Measurements from ENCODE around the gene RIPOR2. TPM values are rescaled to one million over a fixed set of nuclear protein-coding genes. Genes with fewer than 3 reads are reported as not detected.

Gene RIPOR2
- total and polyA plus RNA-seq, 2 of the 13 experiments (the other 11 are each of a cell fraction or from before 2014, with no cell fraction given) = 0.02 to 0.05 TPM

- Histone ChIP-seq H3K4me2 (ENCODE audit: low read depth, low read length) (no peak overlapping the region), H3K4me1 (ENCODE audit: insufficient read depth, low read length) (no peaks in the 10 kb centered on the region), H3K4me3 (replicated peaks in 1 of 3; ENCODE audit: insufficient read depth in 1 of 3, low read depth in 2 of 3, low read length in 3 of 3) (no peak overlapping the region), H3K79me2 (ENCODE audit: insufficient read depth, low read length) (no peaks in the 10 kb centered on the region), H2AFZ (ENCODE audit: low read length) (no peak overlapping the region), H3K27ac (ENCODE audit: extremely low read length, insufficient read depth, low read length) (no peak overlapping the region), H3K36me3 (replicated peaks in 1 of 2; ENCODE audit: control insufficient read depth in 1 of 2, insufficient read depth in 2 of 2, low read length in 2 of 2) (peaks cover 8 to 38% of the 10 kb centered on the region in 2 experiments), H3K9ac (ENCODE audit: insufficient read depth, low read depth, low read length) (no peak overlapping the region), H3K9me3 (ENCODE audit: low read length) (no peaks in the 10 kb centered on the region), H4K20me1 (ENCODE audit: insufficient read depth, low read length) (no peaks in the 10 kb centered on the region), H3K27me3 (ENCODE audit: control insufficient read depth in 1 of 2, insufficient read depth in 2 of 2, low read length in 2 of 2) (no peaks in the 10 kb centered on the region)
- ChIA-PET POLR2A (no interaction called here), CTCF (ENCODE audit: low intra/inter-chr PET ratio, low total read pairs) (no interaction called here)
- FAIRE-seq = no peak
- DNase-seq (ENCODE audit: low spot score) = no peak
- TSS peak; percentile 35 for BruUV-seq (replicated peaks)
- no peak for TF ChIP-seq CCAR2 (optimal IDR thresholded peaks at IDR 0.05; ENCODE audit: low read depth, low read length)
- no peak for TF ChIP-seq ZFP41 (CRISPR knock-in tag; IDR thresholded peaks at IDR 0.05; ENCODE audit: borderline replicate concordance)
- no peak for TF ChIP-seq RNF2 (conservative IDR thresholded peaks at IDR 0.05; ENCODE audit: low read depth)
- TF ChIP-seq ZNF460 (CRISPR knock-in tag; IDR thresholded peaks at IDR 0.05; ENCODE audit: borderline replicate concordance) = no peak
- no peak for TF ChIP-seq SNAPC2 (CRISPR knock-in tag; IDR thresholded peaks at IDR 0.05)
- TF ChIP-seq, protein P1, sequence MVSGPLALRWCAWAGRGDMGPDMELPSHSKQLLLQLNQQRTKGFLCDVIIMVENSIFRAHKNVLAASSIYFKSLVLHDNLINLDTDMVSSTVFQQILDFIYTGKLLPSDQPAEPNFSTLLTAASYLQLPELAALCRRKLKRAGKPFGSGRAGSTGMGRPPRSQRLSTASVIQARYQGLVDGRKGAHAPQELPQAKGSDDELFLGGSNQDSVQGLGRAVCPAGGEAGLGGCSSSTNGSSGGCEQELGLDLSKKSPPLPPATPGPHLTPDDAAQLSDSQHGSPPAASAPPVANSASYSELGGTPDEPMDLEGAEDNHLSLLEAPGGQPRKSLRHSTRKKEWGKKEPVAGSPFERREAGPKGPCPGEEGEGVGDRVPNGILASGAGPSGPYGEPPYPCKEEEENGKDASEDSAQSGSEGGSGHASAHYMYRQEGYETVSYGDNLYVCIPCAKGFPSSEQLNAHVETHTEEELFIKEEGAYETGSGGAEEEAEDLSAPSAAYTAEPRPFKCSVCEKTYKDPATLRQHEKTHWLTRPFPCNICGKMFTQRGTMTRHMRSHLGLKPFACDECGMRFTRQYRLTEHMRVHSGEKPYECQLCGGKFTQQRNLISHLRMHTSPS (CRISPR knock-in tag; IDR thresholded peaks at IDR 0.05; ENCODE audit: low read depth) = no peak
- no peak for TF ChIP-seq TMF1 (CRISPR knock-in tag; IDR thresholded peaks at IDR 0.05; ENCODE audit: low read depth)
- no peak for TF ChIP-seq ZNF547 (CRISPR knock-in tag; IDR thresholded peaks at IDR 0.05)
- TF ChIP-seq CSRNP2 (CRISPR knock-in tag; conservative IDR thresholded peaks at IDR 0.05; ENCODE audit: low read depth) = no peak
- intact Hi-C loops (cut with micrococcal nuclease; ENCODE audit: unreplicated experiment) (no loop called here), in situ Hi-C loops (cut with HindIII; ENCODE audit: extremely low pct_ligation_motif_present, low pct_unique_long_range_greater_than_20kb) (no loop called here)
- 95% methylated on average over 4 of the region's 4 CpGs for WGBS (ENCODE audit: low lambda C conversion rate)
- ATAC-seq = no peak; the same call in 1 of the 3 replicates
Observed at GRCh38 chr6:24788031-24788665, 147.6 kb downstream of the RIPOR2 start.
